ENCODE measurements around the gene USP34. TPM values are rescaled to one million over a fixed set of nuclear protein-coding genes. Genes with fewer than 3 reads are reported as not detected.

Gene USP34
- total RNA-seq, 1 donor = 154 TPM

- H3K4me3 ChIP-seq (ENCODE audit: low read depth, low read length) = no peak overlapping the region
- TF ChIP-seq CTCF (IDR thresholded peaks at IDR 0.05; ENCODE audit: insufficient read depth, low read depth, low read length) = no peak
- DNase-seq (ENCODE audit: low read depth) = no peak
These were observed 35.6 kb downstream of the USP34 start for GRCh38 chr2:61435291-61435690.

GRCh38 chr2:61434314-61434713 lies 36.6 kb downstream of the USP34 start:
- no peak for TF ChIP-seq CTCF (IDR thresholded peaks at IDR 0.05; ENCODE audit: insufficient read depth, low read depth, low read length)
- no peak overlapping the region for H3K4me3 ChIP-seq (ENCODE audit: low read depth, low read length)
- no peak for DNase-seq (ENCODE audit: low read depth)

- TF ChIP-seq CTCF (IDR thresholded peaks at IDR 0.05; ENCODE audit: insufficient read depth, low read depth, low read length) = no peak
- H3K4me3 ChIP-seq (ENCODE audit: low read depth, low read length) = no peak overlapping the region
- no peak for DNase-seq (ENCODE audit: low read depth)
These were observed 37.3 kb downstream of the USP34 start for GRCh38 chr2:61433606-61434005.

GRCh38 chr2:61432990-61433389 lies 37.9 kb downstream of the USP34 start:
- no peak overlapping the region for H3K4me3 ChIP-seq (ENCODE audit: low read depth, low read length)
- TF ChIP-seq CTCF (IDR thresholded peaks at IDR 0.05; ENCODE audit: insufficient read depth, low read depth, low read length) = no peak
- DNase-seq (ENCODE audit: low read depth) = no peak

GRCh38 chr2:61431345-61431744 lies 39.5 kb downstream of the USP34 start:
- no peak for DNase-seq (ENCODE audit: low read depth)
- no peak for TF ChIP-seq CTCF (IDR thresholded peaks at IDR 0.05; ENCODE audit: insufficient read depth, low read depth, low read length)
- H3K4me3 ChIP-seq (ENCODE audit: low read depth, low read length) = no peak overlapping the region

- no peak overlapping the region for H3K4me3 ChIP-seq (ENCODE audit: low read depth, low read length)
- peak; percentile 60 for TF ChIP-seq CTCF (IDR thresholded peaks at IDR 0.05; ENCODE audit: insufficient read depth, low read depth, low read length)
- DNase-seq (ENCODE audit: low read depth) = no peak
These were observed 44.5 kb downstream of the USP34 start for GRCh38 chr2:61426267-61426897.

- no peak for TF ChIP-seq CTCF (IDR thresholded peaks at IDR 0.05; ENCODE audit: insufficient read depth, low read depth, low read length)
- H3K4me3 ChIP-seq (ENCODE audit: low read depth, low read length) = no peak overlapping the region
- no peak for DNase-seq (ENCODE audit: low read depth)
These were observed 45.2 kb downstream of the USP34 start for GRCh38 chr2:61425605-61426155.
